C4-2B (cell line): ENCODE data around the gene PDLIM5.

ENCODE experiments used
- ZFX ChIP-seq: fragments of 450-650 bp; IDR thresholded peaks from 2 replicates; pipeline ENCODE4 v1.6.1; 2017
- TF ChIP-seq, protein P1 (sequence below): fragments of 450-650 bp; conservative IDR thresholded peaks from 2 replicates; pipeline ENCODE4 v1.5.1; 2017; ENCODE audit warnings: mild to moderate bottlenecking

DNA sequence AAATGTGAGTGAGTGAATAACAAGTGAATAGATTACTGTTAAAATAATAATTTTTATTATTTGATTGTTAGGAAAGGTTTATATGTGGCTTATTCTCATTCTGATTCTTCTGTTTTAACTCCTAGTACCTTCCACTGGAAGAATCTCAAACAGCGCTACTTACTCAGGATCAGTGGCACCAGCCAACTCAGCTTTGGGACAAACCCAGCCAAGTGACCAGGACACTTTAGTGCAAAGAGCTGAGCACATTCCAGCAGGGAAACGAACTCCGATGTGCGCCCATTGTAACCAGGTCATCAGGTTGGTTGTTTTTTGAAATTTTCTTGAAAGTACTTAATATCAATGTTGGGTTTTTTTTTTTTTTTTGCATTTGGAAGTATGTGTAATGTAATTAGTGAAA is 188.4 kb downstream of the PDLIM5 start:
- TF ChIP-seq, protein P1, sequence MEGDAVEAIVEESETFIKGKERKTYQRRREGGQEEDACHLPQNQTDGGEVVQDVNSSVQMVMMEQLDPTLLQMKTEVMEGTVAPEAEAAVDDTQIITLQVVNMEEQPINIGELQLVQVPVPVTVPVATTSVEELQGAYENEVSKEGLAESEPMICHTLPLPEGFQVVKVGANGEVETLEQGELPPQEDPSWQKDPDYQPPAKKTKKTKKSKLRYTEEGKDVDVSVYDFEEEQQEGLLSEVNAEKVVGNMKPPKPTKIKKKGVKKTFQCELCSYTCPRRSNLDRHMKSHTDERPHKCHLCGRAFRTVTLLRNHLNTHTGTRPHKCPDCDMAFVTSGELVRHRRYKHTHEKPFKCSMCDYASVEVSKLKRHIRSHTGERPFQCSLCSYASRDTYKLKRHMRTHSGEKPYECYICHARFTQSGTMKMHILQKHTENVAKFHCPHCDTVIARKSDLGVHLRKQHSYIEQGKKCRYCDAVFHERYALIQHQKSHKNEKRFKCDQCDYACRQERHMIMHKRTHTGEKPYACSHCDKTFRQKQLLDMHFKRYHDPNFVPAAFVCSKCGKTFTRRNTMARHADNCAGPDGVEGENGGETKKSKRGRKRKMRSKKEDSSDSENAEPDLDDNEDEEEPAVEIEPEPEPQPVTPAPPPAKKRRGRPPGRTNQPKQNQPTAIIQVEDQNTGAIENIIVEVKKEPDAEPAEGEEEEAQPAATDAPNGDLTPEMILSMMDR, result no peak
- TF ChIP-seq ZFX, result no peak
